Spleen (tissue), 11 donors: ENCODE data around the gene ABHD1. TPM values are rescaled to one million over a fixed set of nuclear protein-coding genes. Genes with fewer than 3 reads are reported as not detected.

ENCODE experiments used
- DNase-seq: peaks from one replicate; pipeline ENCODE4 v3.0.0-alpha.2; 2020
- H3K27ac ChIP-seq, 8 donors: fragments of 200-600 bp; sonication (generic) in 7 of 8; 1 replicate in 4 of 8; 2 replicates in 4 of 8; pipeline versions ENCODE4 v1.5.0 to v1.8.0; 2016 to 2021; ENCODE audit warnings: inconsistent platforms in 4 of 8, mild to moderate bottlenecking in 4 of 8, moderate library complexity in 1 of 8
- H3K27me3 ChIP-seq, 7 donors: fragments of 200-600 bp; sonication (generic) in 6 of 7; replicated peaks in 1 of 7; 1 replicate in 4 of 7; 2 replicates in 3 of 7; pipeline versions ENCODE4 v1.5.0 to v1.8.0; 2016 to 2021; ENCODE audit warnings: inconsistent platforms in 3 of 7, mild to moderate bottlenecking in 1 of 7
- H3K36me3 ChIP-seq, 6 donors: fragments of 200-600 bp; sonication (generic) in 5 of 6; 1 replicate in 4 of 6; 2 replicates in 2 of 6; pipeline versions ENCODE4 v1.5.0 to v1.8.0; 2016 to 2021; ENCODE audit warnings: inconsistent platforms in 2 of 6
- H3K4me1 ChIP-seq, 6 donors: fragments of 200-600 bp; sonication (generic) in 5 of 6; 1 replicate in 3 of 6; 2 replicates in 3 of 6; pipeline versions ENCODE4 v1.5.0 to v1.8.0; 2016 to 2021; ENCODE audit warnings: inconsistent platforms in 3 of 6
- H3K4me3 ChIP-seq, 8 donors: fragments of 200-600 bp; sonication (generic) in 7 of 8; 1 replicate in 4 of 8; 2 replicates in 4 of 8; pipeline versions ENCODE4 v1.5.0 to v1.8.0; 2016 to 2021; ENCODE audit warnings: inconsistent platforms in 4 of 8, mild to moderate bottlenecking in 4 of 8, moderate library complexity in 2 of 8
- H3K9me3 ChIP-seq, 8 donors: fragments of 200-600 bp; sonication (generic) in 7 of 8; 1 replicate in 4 of 8; 2 replicates in 4 of 8; pipeline versions ENCODE4 v1.5.0 to v1.8.0; 2016 to 2021; ENCODE audit warnings: inconsistent platforms in 4 of 8
- CTCF ChIP-seq, 11 experiments: fragments of 200-600 bp in 7 of 11; fragments of 450-650 bp in 4 of 11; sonication (generic) in 4 of 11; IDR thresholded peaks in 8 of 11; conservative IDR thresholded peaks in 3 of 11; 1 replicate in 7 of 11; 2 replicates in 4 of 11; pipeline versions ENCODE4 v1.4.0 to v1.8.0; 2016 to 2021; ENCODE audit warnings: antibody characterized with exemption in 11 of 11, inconsistent platforms in 4 of 11, mild to moderate bottlenecking in 1 of 11
- POLR2A ChIP-seq, 3 donors: fragments of 450-650 bp; IDR thresholded peaks; one replicate each; pipeline ENCODE4 v1.5.1; 2017; ENCODE audit warnings: antibody characterized with exemption in 3 of 3, mild to moderate bottlenecking in 1 of 3
- POLR2AphosphoS5 ChIP-seq, 3 donors: sonication (generic); formaldehyde crosslinking; IDR thresholded peaks; one replicate each; pipeline ENCODE4 v1.5.1; 2017; ENCODE audit warnings: antibody characterized with exemption in 3 of 3
- WGBS, 5 donors: extraction: QIAGEN DNeasy Blood & Tissue Kit in 3 of 5; methylation state at CpG; one replicate each; pipeline versions ENCODE4 v1.1.5 to v1.1.7; 2013 to 2018; 5-methylcytosine and 5-hydroxymethylcytosine counted together
- intact Hi-C: fragments of 100-400 bp; cut with DNase I; formaldehyde crosslinking; loops from one replicate; pipeline ENCODE4 v1.15.0; 2023; ENCODE audit warnings: low total_unique reads
- polyA plus RNA-seq, 3 donors: library from polyadenylated mRNA; stranded (reverse); fragments of 200-250 nt; gene quantifications; one replicate each; pipeline ENCODE4 v1.2.1, GENCODE V29; 2013
- total RNA-seq, 7 donors: library from RNA; depleted of rRNA in 3 of 7; stranded (reverse); fragments of >200 nt in 3 of 7; fragmentation: NEBNext Ultra II Directional in 4 of 7; extraction: Animal tissue kit (Norgen Biotek cat#: 25700) in 4 of 7; gene quantifications; one replicate each; pipeline versions ENCODE4 v1.1.0 to v1.2.1, GENCODE V29; 2016 to 2021
- donor health status: healthy with polysubstance abuse.
- donor health status: DM: no; HTN: no; CAD: no; lungs with moderate emphysema.
- donor health status: DM: no; HTN: no; CAD: no.
- donor health status: Bipolar disorder and iron deficiency.
- donor health status: healthy.
- donor health status: DM: no; HTN: no; CAD: no.
- donor health status: DM: yes; HTN: yes; CAD: no.

Gene ABHD1
- total and polyA plus RNA-seq, 10 donors, result 0.38 to 1.6 (median 0.66) TPM; not detected in 1

GRCh38 chr2:27137322-27137935, 13.8 kb downstream of the ABHD1 start:
- TF ChIP-seq POLR2A (IDR thresholded peaks at IDR 0.05) (no peak), POLR2AphosphoS5 (IDR thresholded peaks at IDR 0.05) (no peak), CTCF (IDR thresholded peaks at IDR 0.05 in 8 of 11, conservative IDR thresholded peaks at IDR 0.05 in 3 of 11) (no peak)
- DNase-seq, result no peak
- Histone ChIP-seq H3K4me3 (no peak overlapping the region), H3K27me3 (no peaks in the 10 kb centered on the region), H3K9me3 (no peaks in the 10 kb centered on the region), H3K4me1 (peaks cover 9 to 27% (median 17%) of the 10 kb centered on the region in 6 donors), H3K27ac (no peak overlapping the region), H3K36me3 (peaks cover 0 to 9% (median 1%) of the 10 kb centered on the region in 6 donors)
- intact Hi-C loops, result no loop called here
- 92 to 95% (median 93%) methylated on average over 15 to 21 of the region's 21 CpGs for WGBS, 5 donors

- no peaks in the 10 kb centered on the region for H3K9me3 ChIP-seq
- no peak overlapping the region for H3K4me3 ChIP-seq
- WGBS, 5 donors, result 81 to 93% (median 86%) methylated on average over 6 to 7 of the region's 7 CpGs
- intact Hi-C loops, result no loop called here
- H3K36me3 ChIP-seq, result peaks cover 0 to 2% (median 0%) of the 10 kb centered on the region in 6 donors
- H3K27me3 ChIP-seq, result no peaks in the 10 kb centered on the region
- no peak overlapping the region for H3K27ac ChIP-seq
- DNase-seq, result no peak
- H3K4me1 ChIP-seq, result peaks cover 6 to 20% (median 10%) of the 10 kb centered on the region in 6 donors
- TF ChIP-seq POLR2AphosphoS5 (IDR thresholded peaks at IDR 0.05) (no peak), POLR2A (IDR thresholded peaks at IDR 0.05) (no peak), CTCF (IDR thresholded peaks at IDR 0.05 in 8 of 11, conservative IDR thresholded peaks at IDR 0.05 in 3 of 11) (no peak)
Observed at GRCh38 chr2:27138111-27138510, 14.5 kb downstream of the ABHD1 start.

- no peaks in the 10 kb centered on the region for H3K27me3 ChIP-seq
- WGBS, 5 donors, result 80 to 87% (median 84%) methylated on average over 4 of the region's 4 CpGs
- no peaks in the 10 kb centered on the region for H3K36me3 ChIP-seq
- H3K4me3 ChIP-seq, result no peak within 1 kb of the TSS
- DNase-seq, result no peak
- peaks cover 0 to 10% (median 2%) of the 10 kb centered on the region in 6 donors for H3K4me1 ChIP-seq
- H3K27ac ChIP-seq, result no peak within 1 kb of the TSS
- TF ChIP-seq POLR2A (IDR thresholded peaks at IDR 0.05) (no peak), POLR2AphosphoS5 (IDR thresholded peaks at IDR 0.05) (no peak), CTCF (IDR thresholded peaks at IDR 0.05 in 8 of 11, conservative IDR thresholded peaks at IDR 0.05 in 3 of 11) (no peak)
- intact Hi-C loops, result no loop called here
- no peaks in the 10 kb centered on the region for H3K9me3 ChIP-seq
Observed at GRCh38 chr2:27139310-27139709, 15.7 kb downstream of the ABHD1 start, which contains the start of gene PRR30. Gene PRR30 (minus strand): TSS chr2:27139410. CDS start chr2:27138329, 1,081 bp downstream.

GRCh38 chr2:27143285-27143684, 19.7 kb downstream of the ABHD1 start:
- no peak for TF ChIP-seq POLR2A (IDR thresholded peaks at IDR 0.05)
- no peak for TF ChIP-seq CTCF (IDR thresholded peaks at IDR 0.05 in 8 of 11, conservative IDR thresholded peaks at IDR 0.05 in 3 of 11)
- no peak for TF ChIP-seq POLR2AphosphoS5 (IDR thresholded peaks at IDR 0.05)
- no peak overlapping the region for H3K4me3 ChIP-seq
- no peak for DNase-seq
- H3K9me3 ChIP-seq, result no peaks in the 10 kb centered on the region
- H3K27me3 ChIP-seq, result no peaks in the 10 kb centered on the region
- no peak overlapping the region for H3K27ac ChIP-seq
- WGBS, 5 donors, result 84 to 100% (median 89%) methylated on average over 1 of the region's 1 CpG
- H3K4me1 ChIP-seq, result no peaks in the 10 kb centered on the region
- no peaks in the 10 kb centered on the region for H3K36me3 ChIP-seq
- intact Hi-C loops, result no loop called here
